NB4 (cell line): ENCODE data around the gene TNIP1.

ENCODE experiments used
- DNase-seq: peaks from one replicate; pipeline ENCODE4 v3.0.0; 2010; ENCODE audit warnings: low read depth
- H3K4me3 ChIP-seq: one replicate; pipeline ENCODE4 v1.5.1; 2011; ENCODE audit warnings: mild to moderate bottlenecking, low read depth, low read length, moderate library complexity
- CTCF ChIP-seq: IDR thresholded peaks from one replicate; pipeline ENCODE4 v1.5.1; 2012; ENCODE audit warnings: low read depth, low read length
- MAX ChIP-seq: IDR thresholded peaks from 2 replicates; pipeline ENCODE4 v1.6.1; 2011; ENCODE audit warnings: low read depth, low read length
- MYC ChIP-seq: IDR thresholded peaks from 2 replicates; pipeline ENCODE4 v1.6.1; 2011; ENCODE audit warnings: low read depth, low read length
- POLR2A ChIP-seq: IDR thresholded peaks from 2 replicates; pipeline ENCODE4 v1.6.1; 2011; ENCODE audit warnings: mild to moderate bottlenecking; ENCODE audit not compliant: insufficient read length; ENCODE audit errors: extremely low read depth

The TNIP1 gene

GRCh38 chr5:150987746-150988145 lies 93.1 kb downstream of the TNIP1 start:
- no peak for DNase-seq
- no peak overlapping the region for H3K4me3 ChIP-seq
- TF ChIP-seq CTCF (no peak), POLR2A (no peak), MYC (no peak), MAX (no peak)
